WI38 (cell line): ENCODE measurements around the gene CGB5.
A peak's percentile ranks its signal among the peaks of the same experiment; 100 is the strongest.

Experiments used
- H3K4me3 ChIP-seq: 2 replicates; pipeline ENCODE4 v1.5.1; 2011; ENCODE audit warnings: low read depth, mild to moderate bottlenecking, control low read depth, low read length
- TF ChIP-seq, protein P1 (sequence below): IDR thresholded peaks from 2 replicates; pipeline ENCODE4 v1.5.1; 2012; ENCODE audit warnings: low read depth, mild to moderate bottlenecking, control low read depth, low read length

The CGB5 gene

DNA sequence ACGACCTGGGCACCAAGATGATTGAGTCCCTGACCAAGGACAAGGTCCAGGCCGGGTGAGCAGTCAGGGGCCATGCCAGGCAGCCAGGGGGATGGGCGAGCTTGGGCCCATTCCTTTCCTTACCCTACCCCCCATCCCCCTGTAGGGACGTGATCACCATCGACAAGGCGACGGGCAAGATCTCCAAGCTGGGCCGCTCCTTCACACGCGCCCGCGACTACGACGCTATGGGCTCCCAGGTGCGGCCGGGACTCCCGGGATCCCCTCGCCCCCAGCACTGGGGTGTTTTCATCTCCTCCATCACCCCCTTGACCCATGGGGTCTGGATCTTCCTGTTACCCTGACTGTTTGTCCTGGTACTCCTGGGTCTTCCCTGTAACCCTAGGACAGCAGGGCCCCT, 33.8 kb upstream of the CGB5 start:
- H3K4me3 ChIP-seq, result no peak overlapping the region
- TF ChIP-seq, protein P1, sequence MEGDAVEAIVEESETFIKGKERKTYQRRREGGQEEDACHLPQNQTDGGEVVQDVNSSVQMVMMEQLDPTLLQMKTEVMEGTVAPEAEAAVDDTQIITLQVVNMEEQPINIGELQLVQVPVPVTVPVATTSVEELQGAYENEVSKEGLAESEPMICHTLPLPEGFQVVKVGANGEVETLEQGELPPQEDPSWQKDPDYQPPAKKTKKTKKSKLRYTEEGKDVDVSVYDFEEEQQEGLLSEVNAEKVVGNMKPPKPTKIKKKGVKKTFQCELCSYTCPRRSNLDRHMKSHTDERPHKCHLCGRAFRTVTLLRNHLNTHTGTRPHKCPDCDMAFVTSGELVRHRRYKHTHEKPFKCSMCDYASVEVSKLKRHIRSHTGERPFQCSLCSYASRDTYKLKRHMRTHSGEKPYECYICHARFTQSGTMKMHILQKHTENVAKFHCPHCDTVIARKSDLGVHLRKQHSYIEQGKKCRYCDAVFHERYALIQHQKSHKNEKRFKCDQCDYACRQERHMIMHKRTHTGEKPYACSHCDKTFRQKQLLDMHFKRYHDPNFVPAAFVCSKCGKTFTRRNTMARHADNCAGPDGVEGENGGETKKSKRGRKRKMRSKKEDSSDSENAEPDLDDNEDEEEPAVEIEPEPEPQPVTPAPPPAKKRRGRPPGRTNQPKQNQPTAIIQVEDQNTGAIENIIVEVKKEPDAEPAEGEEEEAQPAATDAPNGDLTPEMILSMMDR, result no peak

- TF ChIP-seq, protein P1, result no peak
- no peak overlapping the region for H3K4me3 ChIP-seq
Observed at GRCh38 chr19:49010453-49010852, 33.2 kb upstream of the CGB5 start.

- TF ChIP-seq, protein P1, result no peak
- no peak overlapping the region for H3K4me3 ChIP-seq
Observed at GRCh38 chr19:49011194-49011593, 32.5 kb upstream of the CGB5 start.

DNA sequence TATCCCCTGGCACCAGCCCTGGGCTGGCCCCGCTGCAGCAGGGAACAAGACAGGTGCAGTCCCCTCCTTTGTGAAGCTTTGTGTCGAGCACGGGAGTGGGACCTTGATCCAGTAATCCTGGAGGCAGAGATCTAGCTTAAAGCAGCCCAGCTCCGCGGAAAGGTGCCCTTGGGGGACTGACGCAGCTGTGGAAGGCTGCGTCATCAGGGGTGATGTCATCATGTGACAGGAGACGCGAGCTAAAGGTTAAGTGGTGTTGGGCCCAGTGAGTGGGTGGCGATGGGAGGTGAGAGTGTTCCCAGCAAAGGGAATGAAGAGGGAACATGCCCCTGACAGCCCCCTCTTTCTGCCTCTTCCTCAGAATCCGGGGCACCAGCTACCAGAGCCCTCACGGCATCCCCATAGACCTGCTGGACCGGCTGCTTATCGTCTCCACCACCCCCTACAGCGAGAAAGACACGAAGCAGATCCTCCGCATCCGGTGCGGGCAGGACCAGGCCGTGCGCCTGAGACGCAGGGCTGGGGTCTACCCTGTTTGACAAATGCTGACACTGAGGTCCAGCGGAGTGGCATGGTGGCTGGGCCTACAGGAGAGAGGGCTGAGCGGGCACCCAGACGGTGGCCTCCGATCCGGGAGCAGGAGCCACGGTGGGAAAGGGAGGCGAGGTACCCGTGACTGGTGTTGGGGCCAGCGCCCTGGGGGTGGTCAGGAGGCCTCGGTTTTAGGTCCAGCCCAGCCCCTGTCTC, 29.4 kb upstream of the CGB5 start:
- no peak overlapping the region for H3K4me3 ChIP-seq
- TF ChIP-seq, protein P1, result no peak

GRCh38 chr19:49014870-49015255, 28.8 kb upstream of the CGB5 start:
- H3K4me3 ChIP-seq, result no peak overlapping the region
- TF ChIP-seq, protein P1, result no peak

- no peak overlapping the region for H3K4me3 ChIP-seq
- TF ChIP-seq, protein P1, result no peak
Observed at GRCh38 chr19:49016067-49016839, 27.4 kb upstream of the CGB5 start.

DNA sequence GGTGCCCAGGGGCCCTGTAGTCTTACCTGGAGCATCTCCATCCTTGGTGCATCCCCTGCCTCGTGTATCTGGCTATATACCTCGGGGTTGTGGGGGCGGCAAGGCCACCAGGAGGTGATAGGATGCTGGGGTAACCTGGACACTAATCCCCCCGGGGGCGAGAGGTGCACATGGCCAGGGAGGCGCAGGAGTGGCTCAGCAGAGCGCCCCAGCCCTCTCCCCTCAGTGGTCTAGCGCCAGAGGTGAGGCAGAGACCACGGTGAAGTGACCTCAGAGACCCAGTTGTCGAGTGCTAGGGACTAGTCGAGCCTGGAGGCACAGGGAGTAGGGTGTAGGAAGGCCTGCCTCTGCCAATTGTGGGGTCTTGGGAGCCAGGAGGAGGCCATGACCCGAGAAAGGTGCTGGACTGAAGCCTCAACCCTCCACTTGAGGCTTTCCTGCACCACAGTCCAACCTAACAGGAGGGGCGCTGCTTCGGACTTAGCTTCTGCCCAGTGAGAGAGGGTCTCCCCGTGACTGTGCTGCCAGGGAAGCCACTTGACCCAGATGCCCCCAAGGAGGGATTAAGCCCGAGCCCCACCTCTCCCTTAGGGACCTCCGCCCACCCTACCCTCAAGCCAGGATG, 26.5 kb upstream of the CGB5 start, which contains the start of gene LHB:
Gene LHB, minus strand, starts transcription at position 51 of the 625 bp plus-strand sequence. Its CDS starts 10 bp downstream, at position 41.
- TF ChIP-seq, protein P1, result no peak
- H3K4me3 ChIP-seq, result peak within 1 kb of the TSS; percentile 54
